ENCODE measurements around the gene CYP2J2.
"Not testable (repeated sequence)": the region's sequence is repeated elsewhere in the genome, so short reads cannot be mapped to it uniquely, and the experiment has no call there.

Gene CYP2J2

DNA sequence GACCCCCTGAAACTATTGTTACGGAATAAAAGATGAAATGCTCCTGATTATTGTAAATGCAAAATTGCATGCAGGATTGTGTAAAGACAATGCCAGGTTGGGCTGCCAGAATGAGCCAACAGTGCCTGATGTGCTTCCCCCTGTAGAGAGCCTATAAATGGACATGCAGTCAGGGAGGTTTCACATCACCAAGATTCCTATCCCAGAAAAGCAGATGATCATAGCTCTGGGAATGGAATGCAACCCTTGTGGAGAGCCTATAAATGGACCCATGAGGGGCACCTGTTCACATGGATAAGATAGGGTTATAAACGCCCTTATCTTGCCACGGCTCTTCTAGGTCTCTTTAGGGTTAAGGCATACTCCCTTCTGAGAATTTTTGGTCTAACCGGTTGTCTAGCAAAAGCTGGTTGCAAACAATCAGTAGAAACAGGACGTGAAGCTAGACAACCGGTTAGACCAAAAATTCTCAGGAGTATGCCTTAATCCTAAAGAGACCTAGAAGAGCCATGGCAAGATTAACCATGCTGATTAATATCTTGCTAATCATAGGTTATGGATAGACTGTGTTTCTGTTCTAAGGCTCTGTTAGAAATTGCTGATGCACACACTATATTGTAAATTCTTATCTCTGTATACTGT is 5.2 kb downstream of the CYP2J2 start:
- not testable (repeated sequence) for H3K27ac ChIP-seq (ENCODE audit: low read depth, low read length); H3K27me3 ChIP-seq (ENCODE audit: control insufficient read depth in 5 of 5, insufficient read depth in 4 of 5, low read length in 5 of 5); H3K4me3 ChIP-seq (ENCODE audit: low read depth in 1 of 5, low read length in 5 of 5)

DNA sequence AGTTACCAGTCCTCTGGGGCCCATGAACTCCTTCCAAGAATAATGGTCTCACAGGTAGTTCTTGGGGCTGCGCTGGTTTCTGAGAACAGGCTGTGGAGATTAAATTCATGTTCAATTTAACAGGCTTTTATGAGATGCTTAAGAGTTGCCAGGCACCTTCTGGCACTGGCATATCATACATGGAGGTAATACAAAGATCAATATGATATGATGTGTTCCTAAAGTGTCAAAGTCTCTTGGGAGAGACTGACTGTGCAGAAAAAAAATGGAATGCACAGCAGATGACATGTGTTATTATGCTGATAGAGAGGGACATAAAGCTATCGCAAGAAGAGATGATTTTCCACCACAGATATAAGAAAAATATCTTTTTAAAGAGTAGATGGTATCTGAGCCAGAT is 6.8 kb downstream of the CYP2J2 start:
- Histone ChIP-seq H3K36me3 (ENCODE audit: control insufficient read depth in 5 of 5, insufficient read depth in 5 of 5, low read length in 5 of 5) (no peaks in the 10 kb centered on the region), H3K27me3 (ENCODE audit: control insufficient read depth in 5 of 5, insufficient read depth in 4 of 5, low read length in 5 of 5) (peaks cover 0 to 6% (median 4%) of the 10 kb centered on the region in 5 donors), H3K4me1 (ENCODE audit: control insufficient read depth in 5 of 5, insufficient read depth in 5 of 5, low read length in 5 of 5) (no peaks in the 10 kb centered on the region), H3K9ac (ENCODE audit: low read length in 5 of 5) (no peak overlapping the region), H3K9me3 (ENCODE audit: control insufficient read depth in 5 of 5, low read length in 5 of 5) (peaks cover 3 to 12% (median 8%) of the 10 kb centered on the region in 5 donors), H3K27ac (ENCODE audit: low read depth, low read length) (no peak overlapping the region), H3K4me3 (ENCODE audit: low read depth in 1 of 5, low read length in 5 of 5) (no peak overlapping the region)

More for the DNA sequence above, 5.2 kb downstream of the CYP2J2 start:
- not testable (repeated sequence) for H3K4me1 ChIP-seq (ENCODE audit: control insufficient read depth in 5 of 5, insufficient read depth in 5 of 5, low read length in 5 of 5); H3K36me3 ChIP-seq (ENCODE audit: control insufficient read depth in 5 of 5, insufficient read depth in 5 of 5, low read length in 5 of 5); H3K9ac ChIP-seq (ENCODE audit: low read length in 5 of 5)
- peaks cover 5 to 18% (median 14%) of the 10 kb centered on the region in 5 donors for H3K9me3 ChIP-seq (ENCODE audit: control insufficient read depth in 5 of 5, low read length in 5 of 5)

DNA sequence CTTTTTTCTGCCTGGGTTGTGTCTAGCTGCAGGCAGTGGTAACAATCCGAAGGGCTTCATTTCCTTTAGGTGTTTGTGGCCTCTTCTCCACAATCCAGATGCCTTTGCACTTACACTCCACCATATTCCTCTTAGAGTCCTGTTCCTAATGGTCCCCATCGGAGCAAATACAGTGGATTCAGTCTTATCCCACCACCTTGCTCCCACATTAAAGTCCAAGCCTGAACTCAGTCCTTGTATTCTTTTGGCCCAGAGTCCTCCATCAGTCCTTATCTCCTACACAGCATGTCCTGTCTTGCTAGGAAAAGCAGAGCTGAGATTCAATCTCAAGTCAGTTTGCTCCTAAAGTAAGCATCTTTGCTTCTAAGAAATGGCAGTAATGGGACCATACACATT is 8.8 kb downstream of the CYP2J2 start:
- Histone ChIP-seq H3K27ac (ENCODE audit: low read depth, low read length) (no peak overlapping the region), H3K4me1 (ENCODE audit: control insufficient read depth in 5 of 5, insufficient read depth in 5 of 5, low read length in 5 of 5) (no peaks in the 10 kb centered on the region), H3K4me3 (ENCODE audit: low read depth in 1 of 5, low read length in 5 of 5) (no peak overlapping the region), H3K9ac (ENCODE audit: low read length in 5 of 5) (no peak overlapping the region), H3K27me3 (ENCODE audit: control insufficient read depth in 5 of 5, insufficient read depth in 4 of 5, low read length in 5 of 5) (peaks cover 0 to 6% (median 4%) of the 10 kb centered on the region in 5 donors), H3K36me3 (ENCODE audit: control insufficient read depth in 5 of 5, insufficient read depth in 5 of 5, low read length in 5 of 5) (no peaks in the 10 kb centered on the region), H3K9me3 (ENCODE audit: control insufficient read depth in 5 of 5, low read length in 5 of 5) (peaks cover 0 to 1% (median 0%) of the 10 kb centered on the region in 5 donors)

DNA sequence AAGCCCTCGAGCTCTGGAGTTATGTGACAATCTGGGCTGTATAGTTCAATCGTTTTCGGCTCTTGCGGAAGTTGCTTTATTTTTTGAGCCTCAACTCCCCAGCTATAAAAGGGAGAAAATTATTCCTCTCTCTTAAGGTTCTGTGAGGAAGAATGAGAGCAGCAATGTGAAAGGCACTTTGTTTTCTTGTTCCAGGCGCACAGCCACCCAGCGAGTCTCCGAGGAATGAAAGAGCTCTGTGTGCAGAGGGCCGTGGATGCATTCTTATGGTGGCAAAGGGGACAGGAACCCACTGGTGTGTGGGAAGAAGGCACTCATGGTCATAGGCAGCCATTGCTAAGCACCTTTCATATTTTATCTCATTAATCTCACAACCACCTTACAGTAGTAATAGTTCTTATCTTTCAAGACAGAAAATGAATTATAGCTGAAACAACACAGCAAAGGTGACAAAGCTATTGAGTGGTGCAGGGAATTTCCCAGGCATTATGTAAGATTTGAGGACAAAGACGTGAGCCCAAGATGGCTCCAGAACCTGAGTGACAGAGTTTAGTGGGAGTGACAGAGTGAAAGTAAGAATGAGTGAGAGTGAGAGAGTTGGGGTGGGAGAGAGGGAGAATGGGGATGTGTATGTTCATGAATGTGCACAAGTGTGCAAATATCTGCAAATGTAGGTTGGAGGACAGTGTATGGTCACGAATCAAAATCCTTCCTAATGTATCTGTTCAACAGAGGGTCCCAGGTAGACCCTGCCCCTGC is 9.4 kb downstream of the CYP2J2 start:
- no peaks in the 10 kb centered on the region for H3K36me3 ChIP-seq (ENCODE audit: control insufficient read depth in 5 of 5, insufficient read depth in 5 of 5, low read length in 5 of 5)

DNA sequence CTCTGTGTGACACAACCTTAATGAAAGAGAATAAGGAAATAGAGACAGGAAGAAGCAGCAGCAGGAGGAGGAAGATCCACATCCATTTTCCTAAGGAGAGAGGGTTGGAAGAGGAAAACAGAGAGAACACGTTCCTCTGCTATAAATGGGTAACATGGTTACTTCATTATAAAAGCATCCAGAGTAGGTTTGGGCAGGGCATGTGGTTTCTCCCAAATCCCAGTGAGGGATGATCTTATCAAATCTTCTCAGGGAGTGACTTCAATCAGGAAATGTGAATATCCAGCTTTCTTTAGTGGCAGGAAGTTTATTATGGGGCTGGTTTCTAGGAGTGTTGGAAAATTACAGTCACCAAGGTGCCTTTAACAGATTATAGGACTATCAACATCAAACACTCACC is 11.1 kb downstream of the CYP2J2 start:
- Histone ChIP-seq H3K4me1 (ENCODE audit: control insufficient read depth in 5 of 5, insufficient read depth in 5 of 5, low read length in 5 of 5) (no peaks in the 10 kb centered on the region), H3K27ac (ENCODE audit: low read depth, low read length) (no peak overlapping the region)

More for the DNA sequence above, 9.4 kb downstream of the CYP2J2 start:
- Histone ChIP-seq H3K4me1 (ENCODE audit: control insufficient read depth in 5 of 5, insufficient read depth in 5 of 5, low read length in 5 of 5) (no peaks in the 10 kb centered on the region), H3K9me3 (ENCODE audit: control insufficient read depth in 5 of 5, low read length in 5 of 5) (no peaks in the 10 kb centered on the region), H3K27ac (ENCODE audit: low read depth, low read length) (no peak overlapping the region), H3K9ac (ENCODE audit: low read length in 5 of 5) (no peak overlapping the region), H3K4me3 (ENCODE audit: low read depth in 1 of 5, low read length in 5 of 5) (no peak overlapping the region), H3K27me3 (ENCODE audit: control insufficient read depth in 5 of 5, insufficient read depth in 4 of 5, low read length in 5 of 5) (peaks cover 0 to 6% (median 4%) of the 10 kb centered on the region in 5 donors)

DNA sequence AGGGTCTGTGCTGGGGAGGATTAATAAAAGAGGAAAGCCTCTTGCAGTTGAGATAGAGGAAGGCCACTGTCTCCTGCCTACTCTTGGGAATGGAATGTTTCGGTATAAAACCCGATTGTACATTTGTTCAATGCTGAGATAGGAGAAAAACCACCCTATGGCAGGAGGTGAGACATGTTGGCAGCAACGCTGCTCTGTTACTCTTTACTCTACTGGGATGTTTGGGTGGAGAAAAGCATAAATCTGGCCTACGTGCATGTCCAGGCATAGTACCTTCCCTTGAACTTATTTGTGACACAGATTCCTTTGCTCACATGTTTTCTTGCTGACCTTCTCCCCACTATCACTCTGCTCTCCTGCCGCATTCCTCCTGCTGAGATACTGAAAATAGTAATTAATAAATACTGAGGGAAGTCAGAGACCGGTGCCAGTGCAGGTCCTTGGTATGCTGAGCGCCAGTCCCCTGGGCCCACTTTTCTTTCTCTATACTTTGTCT is 11.7 kb downstream of the CYP2J2 start:
- H3K36me3 ChIP-seq (ENCODE audit: control insufficient read depth in 5 of 5, insufficient read depth in 5 of 5, low read length in 5 of 5); H3K27me3 ChIP-seq (ENCODE audit: control insufficient read depth in 5 of 5, insufficient read depth in 4 of 5, low read length in 5 of 5); H3K9ac ChIP-seq (ENCODE audit: low read length in 5 of 5); H3K4me1 ChIP-seq (ENCODE audit: control insufficient read depth in 5 of 5, insufficient read depth in 5 of 5, low read length in 5 of 5); H3K9me3 ChIP-seq (ENCODE audit: control insufficient read depth in 5 of 5, low read length in 5 of 5); H3K4me3 ChIP-seq (ENCODE audit: low read depth in 1 of 5, low read length in 5 of 5); H3K27ac ChIP-seq (ENCODE audit: low read depth, low read length): not testable (repeated sequence)

More for the DNA sequence above, 11.1 kb downstream of the CYP2J2 start:
- Histone ChIP-seq H3K9ac (ENCODE audit: low read length in 5 of 5) (no peak overlapping the region), H3K27me3 (ENCODE audit: control insufficient read depth in 5 of 5, insufficient read depth in 4 of 5, low read length in 5 of 5) (peaks cover 0 to 6% (median 4%) of the 10 kb centered on the region in 5 donors), H3K36me3 (ENCODE audit: control insufficient read depth in 5 of 5, insufficient read depth in 5 of 5, low read length in 5 of 5) (no peaks in the 10 kb centered on the region), H3K4me3 (ENCODE audit: low read depth in 1 of 5, low read length in 5 of 5) (no peak overlapping the region), H3K9me3 (ENCODE audit: control insufficient read depth in 5 of 5, low read length in 5 of 5) (no peaks in the 10 kb centered on the region)

DNA sequence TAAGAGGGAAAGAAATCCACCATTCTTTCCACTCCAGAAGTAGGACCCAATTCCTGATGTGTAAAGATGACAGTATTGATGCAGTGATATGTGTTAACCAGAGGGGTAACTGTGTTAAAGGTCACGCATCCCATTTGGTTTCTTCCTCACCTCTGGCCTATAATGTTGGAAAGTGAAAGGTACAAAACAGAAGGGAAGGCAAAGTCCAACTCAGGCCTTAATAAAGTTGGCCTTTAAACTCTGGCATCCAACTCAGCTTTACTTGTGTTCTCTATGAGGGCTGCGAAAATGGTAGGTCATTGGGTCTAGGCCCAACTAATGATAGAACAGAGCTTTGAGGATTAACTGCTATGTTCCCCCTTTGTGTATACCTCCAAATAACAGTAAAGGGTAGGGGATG is 17.9 kb downstream of the CYP2J2 start:
- Histone ChIP-seq H3K4me3 (ENCODE audit: low read depth in 1 of 5, low read length in 5 of 5) (no peak overlapping the region), H3K27me3 (ENCODE audit: control insufficient read depth in 5 of 5, insufficient read depth in 4 of 5, low read length in 5 of 5) (no peaks in the 10 kb centered on the region), H3K27ac (ENCODE audit: low read depth, low read length) (no peak overlapping the region), H3K9me3 (ENCODE audit: control insufficient read depth in 5 of 5, low read length in 5 of 5) (no peaks in the 10 kb centered on the region), H3K9ac (ENCODE audit: low read length in 5 of 5) (no peak overlapping the region), H3K4me1 (ENCODE audit: control insufficient read depth in 5 of 5, insufficient read depth in 5 of 5, low read length in 5 of 5) (no peaks in the 10 kb centered on the region), H3K36me3 (ENCODE audit: control insufficient read depth in 5 of 5, insufficient read depth in 5 of 5, low read length in 5 of 5) (no peaks in the 10 kb centered on the region)

DNA sequence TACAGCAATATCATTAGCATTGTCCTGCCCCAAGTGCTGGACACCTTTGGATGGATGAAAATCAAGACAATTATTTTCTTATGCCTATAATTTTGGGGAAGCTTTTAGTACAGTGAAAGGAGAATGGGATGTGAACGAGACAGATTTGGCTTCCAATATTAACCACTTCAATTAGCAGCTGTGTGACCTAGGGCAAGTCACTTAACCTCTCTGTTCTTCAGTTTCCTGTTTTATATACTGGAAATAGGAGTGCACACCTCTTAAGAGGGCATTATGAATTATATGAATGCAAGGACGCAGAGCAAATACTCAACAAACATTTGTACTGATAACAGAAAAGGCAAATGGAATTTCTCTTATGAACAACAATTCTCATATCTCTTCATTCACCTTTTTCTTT is 18.5 kb downstream of the CYP2J2 start:
- Histone ChIP-seq H3K9ac (ENCODE audit: low read length in 5 of 5) (no peak overlapping the region), H3K4me1 (ENCODE audit: control insufficient read depth in 5 of 5, insufficient read depth in 5 of 5, low read length in 5 of 5) (no peaks in the 10 kb centered on the region), H3K27me3 (ENCODE audit: control insufficient read depth in 5 of 5, insufficient read depth in 4 of 5, low read length in 5 of 5) (peaks cover 0 to 1% (median 0%) of the 10 kb centered on the region in 5 donors), H3K36me3 (ENCODE audit: control insufficient read depth in 5 of 5, insufficient read depth in 5 of 5, low read length in 5 of 5) (no peaks in the 10 kb centered on the region), H3K4me3 (ENCODE audit: low read depth in 1 of 5, low read length in 5 of 5) (no peak overlapping the region), H3K27ac (ENCODE audit: low read depth, low read length) (no peak overlapping the region), H3K9me3 (ENCODE audit: control insufficient read depth in 5 of 5, low read length in 5 of 5) (no peaks in the 10 kb centered on the region)

DNA sequence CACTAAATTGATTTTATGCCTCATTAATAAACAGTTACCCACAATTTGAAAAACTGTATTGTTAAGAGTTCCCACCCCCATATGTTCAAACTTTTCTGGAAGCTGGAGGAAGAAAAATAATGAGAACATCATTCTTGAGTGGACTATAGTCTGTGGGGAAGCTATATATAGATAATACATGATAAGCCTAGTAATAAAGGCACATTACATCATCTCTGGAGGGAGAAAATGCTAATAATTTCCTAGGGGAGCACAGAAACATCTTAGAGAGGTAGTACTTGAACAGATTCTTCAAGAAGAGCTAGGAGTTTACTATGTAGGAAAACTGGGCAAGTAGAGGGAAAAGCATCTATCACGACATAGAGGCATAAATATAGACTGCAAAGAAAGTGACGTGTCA is 19.6 kb downstream of the CYP2J2 start:
- Histone ChIP-seq H3K9ac (ENCODE audit: low read length in 5 of 5) (no peak overlapping the region), H3K4me1 (ENCODE audit: control insufficient read depth in 5 of 5, insufficient read depth in 5 of 5, low read length in 5 of 5) (no peaks in the 10 kb centered on the region), H3K36me3 (ENCODE audit: control insufficient read depth in 5 of 5, insufficient read depth in 5 of 5, low read length in 5 of 5) (no peaks in the 10 kb centered on the region), H3K9me3 (ENCODE audit: control insufficient read depth in 5 of 5, low read length in 5 of 5) (no peaks in the 10 kb centered on the region), H3K27me3 (ENCODE audit: control insufficient read depth in 5 of 5, insufficient read depth in 4 of 5, low read length in 5 of 5) (peaks cover 0 to 6% (median 0%) of the 10 kb centered on the region in 5 donors), H3K4me3 (ENCODE audit: low read depth in 1 of 5, low read length in 5 of 5) (no peak overlapping the region), H3K27ac (ENCODE audit: low read depth, low read length) (no peak overlapping the region)

DNA sequence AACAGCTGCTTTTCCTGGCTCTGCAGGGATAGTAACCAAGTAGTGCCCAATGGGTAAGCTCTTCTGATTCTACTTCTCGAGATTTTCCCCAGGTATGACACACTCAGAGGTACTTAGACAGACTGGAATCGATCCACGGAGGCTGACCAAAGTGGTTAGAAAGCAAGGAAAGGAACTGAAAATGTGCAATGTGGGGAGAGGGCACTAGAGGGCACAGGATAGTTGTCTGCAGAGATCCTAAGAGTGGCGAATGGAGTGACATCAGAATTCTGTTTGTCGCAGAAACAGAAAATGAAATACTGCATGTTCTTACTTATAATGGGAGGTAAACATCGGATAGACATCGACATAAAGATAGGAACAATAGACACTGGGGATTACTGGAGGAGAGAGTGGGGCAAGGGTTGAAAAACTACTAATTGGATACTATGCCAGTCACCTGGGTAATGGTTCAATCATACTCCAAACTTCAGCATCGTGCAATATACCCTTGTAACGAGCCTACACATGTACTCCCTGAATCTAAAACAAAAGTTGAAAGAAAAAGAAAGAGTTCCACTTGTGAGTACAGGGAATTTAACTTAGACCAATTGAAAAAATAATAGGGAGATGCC is 23.3 kb downstream of the CYP2J2 start:
- Histone ChIP-seq H3K27ac (ENCODE audit: low read depth, low read length) (no peak overlapping the region), H3K9ac (ENCODE audit: low read length in 5 of 5) (no peak overlapping the region), H3K9me3 (ENCODE audit: control insufficient read depth in 5 of 5, low read length in 5 of 5) (no peaks in the 10 kb centered on the region), H3K27me3 (ENCODE audit: control insufficient read depth in 5 of 5, insufficient read depth in 4 of 5, low read length in 5 of 5) (peaks cover 0 to 10% (median 0%) of the 10 kb centered on the region in 5 donors), H3K4me1 (ENCODE audit: control insufficient read depth in 5 of 5, insufficient read depth in 5 of 5, low read length in 5 of 5) (no peaks in the 10 kb centered on the region), H3K4me3 (ENCODE audit: low read depth in 1 of 5, low read length in 5 of 5) (no peak overlapping the region), H3K36me3 (ENCODE audit: control insufficient read depth in 5 of 5, insufficient read depth in 5 of 5, low read length in 5 of 5) (no peaks in the 10 kb centered on the region)

Data from subcutaneous abdominal adipose tissue (tissue), 5 donors.